IPS-18a (cell line): ENCODE measurements around the gene RIMS1.

Experiments
- H3K27ac ChIP-seq: one replicate; pipeline ENCODE4 v1.5.1; 2013; ENCODE audit warnings: low read length
- H3K27me3 ChIP-seq: one replicate; pipeline ENCODE4 v1.6.1; 2013; ENCODE audit warnings: mild to moderate bottlenecking, low read length; ENCODE audit not compliant: control insufficient read depth, insufficient read depth
- H3K36me3 ChIP-seq: one replicate; pipeline ENCODE4 v1.6.1; 2013; ENCODE audit warnings: low read depth, low read length; ENCODE audit not compliant: control insufficient read depth
- H3K4me1 ChIP-seq: one replicate; pipeline ENCODE4 v1.6.1; 2013; ENCODE audit warnings: low read depth, low read length; ENCODE audit not compliant: control insufficient read depth
- H3K4me3 ChIP-seq: one replicate; pipeline ENCODE4 v1.5.1; 2013; ENCODE audit warnings: low read length
- H3K9ac ChIP-seq: one replicate; pipeline ENCODE4 v1.6.1; 2013; ENCODE audit warnings: mild to moderate bottlenecking, low read length, moderate library complexity
- H3K9me3 ChIP-seq: one replicate; pipeline ENCODE4 v1.6.1; 2013; ENCODE audit warnings: low read depth, low read length; ENCODE audit not compliant: control insufficient read depth

The RIMS1 gene

GRCh38 chr6:71886184-71887005, at the start of gene RIMS1:
Gene RIMS1 (plus strand): TSS chr6:71886550. CDS start chr6:71887024, 474 bp downstream.
- H3K27ac ChIP-seq, result no peak within 1 kb of the TSS
- H3K27me3 ChIP-seq, result peaks cover 19% of the 10 kb centered on the region
- H3K9ac ChIP-seq, result peak within 1 kb of the TSS; percentile 18
- peak within 1 kb of the TSS; percentile 79 for H3K4me3 ChIP-seq
- H3K9me3 ChIP-seq, result no peaks in the 10 kb centered on the region
- no peaks in the 10 kb centered on the region for H3K4me1 ChIP-seq
- H3K36me3 ChIP-seq, result no peaks in the 10 kb centered on the region

GRCh38 chr6:71851214-71851613, 35.1 kb upstream of the RIMS1 start:
- H3K4me1 ChIP-seq, result no peaks in the 10 kb centered on the region
- H3K4me3 ChIP-seq, result no peak overlapping the region
- no peaks in the 10 kb centered on the region for H3K36me3 ChIP-seq
- H3K9me3 ChIP-seq, result no peaks in the 10 kb centered on the region
- no peaks in the 10 kb centered on the region for H3K27me3 ChIP-seq
- H3K9ac ChIP-seq, result no peak overlapping the region
- no peak overlapping the region for H3K27ac ChIP-seq

GRCh38 chr6:71852948-71853347, 33.4 kb upstream of the RIMS1 start:
- H3K9ac ChIP-seq, result no peak overlapping the region
- no peaks in the 10 kb centered on the region for H3K36me3 ChIP-seq
- no peaks in the 10 kb centered on the region for H3K27me3 ChIP-seq
- no peak overlapping the region for H3K4me3 ChIP-seq
- H3K27ac ChIP-seq, result no peak overlapping the region
- H3K4me1 ChIP-seq, result no peaks in the 10 kb centered on the region
- no peaks in the 10 kb centered on the region for H3K9me3 ChIP-seq

GRCh38 chr6:71855406-71855805, 30.9 kb upstream of the RIMS1 start:
- Histone ChIP-seq H3K9me3 (no peaks in the 10 kb centered on the region), H3K27ac (no peak overlapping the region), H3K27me3 (no peaks in the 10 kb centered on the region), H3K4me3 (no peak overlapping the region), H3K9ac (no peak overlapping the region), H3K36me3 (no peaks in the 10 kb centered on the region), H3K4me1 (no peaks in the 10 kb centered on the region)

GRCh38 chr6:71879016-71879415, 7.3 kb upstream of the RIMS1 start:
- no peak overlapping the region for H3K4me3 ChIP-seq
- no peaks in the 10 kb centered on the region for H3K4me1 ChIP-seq
- H3K9ac ChIP-seq, result no peak overlapping the region
- no peaks in the 10 kb centered on the region for H3K27me3 ChIP-seq
- no peak overlapping the region for H3K27ac ChIP-seq
- H3K9me3 ChIP-seq, result no peaks in the 10 kb centered on the region
- no peaks in the 10 kb centered on the region for H3K36me3 ChIP-seq

- H3K9me3 ChIP-seq, result no peaks in the 10 kb centered on the region
- peak overlapping the region; percentile 79 for H3K4me3 ChIP-seq
- peak overlapping the region; percentile 18 for H3K9ac ChIP-seq
- peaks cover 19% of the 10 kb centered on the region for H3K27me3 ChIP-seq
- H3K27ac ChIP-seq, result no peak overlapping the region
- H3K4me1 ChIP-seq, result no peaks in the 10 kb centered on the region
- no peaks in the 10 kb centered on the region for H3K36me3 ChIP-seq
Measured at GRCh38 chr6:71887006-71887743, 825 bp downstream of the RIMS1 start.

- H3K36me3 ChIP-seq, result no peaks in the 10 kb centered on the region
- H3K27me3 ChIP-seq, result peaks cover 19% of the 10 kb centered on the region
- H3K4me1 ChIP-seq, result no peaks in the 10 kb centered on the region
- H3K9me3 ChIP-seq, result no peaks in the 10 kb centered on the region
- H3K4me3 ChIP-seq, result peak overlapping the region; percentile 79
- H3K9ac ChIP-seq, result no peak overlapping the region
- H3K27ac ChIP-seq, result no peak overlapping the region
Measured at GRCh38 chr6:71887744-71888230, 1.4 kb downstream of the RIMS1 start.

- H3K36me3 ChIP-seq, result no peaks in the 10 kb centered on the region
- no peak overlapping the region for H3K9ac ChIP-seq
- no peak overlapping the region for H3K4me3 ChIP-seq
- H3K9me3 ChIP-seq, result no peaks in the 10 kb centered on the region
- H3K27me3 ChIP-seq, result peaks cover 19% of the 10 kb centered on the region
- no peak overlapping the region for H3K27ac ChIP-seq
- H3K4me1 ChIP-seq, result no peaks in the 10 kb centered on the region
Measured at GRCh38 chr6:71888756-71889340, 2.5 kb downstream of the RIMS1 start.

- no peak overlapping the region for H3K9ac ChIP-seq
- no peaks in the 10 kb centered on the region for H3K9me3 ChIP-seq
- no peak overlapping the region for H3K27ac ChIP-seq
- H3K4me3 ChIP-seq, result no peak overlapping the region
- no peaks in the 10 kb centered on the region for H3K4me1 ChIP-seq
- H3K27me3 ChIP-seq, result peaks cover 19% of the 10 kb centered on the region
- no peaks in the 10 kb centered on the region for H3K36me3 ChIP-seq
Measured at GRCh38 chr6:71889366-71889765, 3.0 kb downstream of the RIMS1 start.

GRCh38 chr6:71892641-71893040, 6.3 kb downstream of the RIMS1 start:
- Histone ChIP-seq H3K9ac (no peak overlapping the region), H3K27ac (no peak overlapping the region), H3K4me1 (no peaks in the 10 kb centered on the region), H3K27me3 (peaks cover 6% of the 10 kb centered on the region), H3K36me3 (no peaks in the 10 kb centered on the region), H3K9me3 (no peaks in the 10 kb centered on the region), H3K4me3 (no peak overlapping the region)

GRCh38 chr6:71900642-71901041, 14.3 kb downstream of the RIMS1 start:
- Histone ChIP-seq H3K4me3 (no peak overlapping the region), H3K9me3 (no peaks in the 10 kb centered on the region), H3K9ac (no peak overlapping the region), H3K36me3 (no peaks in the 10 kb centered on the region), H3K4me1 (no peaks in the 10 kb centered on the region), H3K27me3 (no peaks in the 10 kb centered on the region), H3K27ac (no peak overlapping the region)
